WTC11 (cell line): ENCODE data around the gene SLC8A3. TPM values are rescaled to one million over a fixed set of nuclear protein-coding genes. Genes with fewer than 3 reads are reported as not detected.
A peak's percentile ranks its signal among the peaks of the same experiment; 100 is the strongest.

ENCODE experiments used
- ATAC-seq: fragments of 200-7000 bp; cut with Tn5 transposase; 2 replicates; pipeline ENCODE4 v1.10.0; 2021; ENCODE audit warnings: mild to moderate bottlenecking, moderate library complexity
- CTCF ChIA-PET: fragments of 300-600 bp; sonication (Branson Sonifier 250); formaldehyde crosslinking; loops from one replicate; lab custom pipeline; 2021; ENCODE audit warnings: antibody characterized with exemption; lab: Charles Lee
- POLR2A ChIA-PET: fragments of 350-600 bp; sonication (Branson Sonifier 250); formaldehyde crosslinking; loops from one replicate; lab custom pipeline; 2021; ENCODE audit warnings: antibody characterized with exemption; lab: Charles Lee
- DNase-seq: peaks from one replicate; pipeline ENCODE4 v3.0.0; 2021; ENCODE audit warnings: low spot score
- H3K27ac Mint-ChIP-seq: 2 replicates; pipeline ENCODE4 v1.8.0; 2021; ENCODE audit warnings: mixed read lengths
- H3K27me3 Mint-ChIP-seq: 2 replicates; pipeline ENCODE4 v1.8.0; 2021; ENCODE audit warnings: low read depth, mild to moderate bottlenecking, moderate library complexity, mixed read lengths
- H3K36me3 Mint-ChIP-seq: 2 replicates; pipeline ENCODE4 v1.8.0; 2021; ENCODE audit warnings: mixed read lengths
- H3K4me1 Mint-ChIP-seq: 2 replicates; pipeline ENCODE4 v1.8.0; 2022; ENCODE audit warnings: mixed read lengths
- H3K4me3 Mint-ChIP-seq: 2 replicates; pipeline ENCODE4 v1.8.0; 2021; ENCODE audit warnings: mild to moderate bottlenecking, moderate library complexity, mixed read lengths
- H3K9me3 Mint-ChIP-seq: 2 replicates; pipeline ENCODE4 v1.8.0; 2021; ENCODE audit warnings: mixed read lengths
- AFF4 ChIP-seq: sonication (generic); formaldehyde crosslinking; IDR thresholded peaks from 2 replicates; pipeline ENCODE4 v1.8.1; 2023; ENCODE audit warnings: mild to moderate bottlenecking, missing genetic modification reagents, borderline replicate concordance
- CREB1 ChIP-seq: sonication (generic); formaldehyde crosslinking; IDR thresholded peaks from 2 replicates; pipeline ENCODE4 v1.8.0; 2023; ENCODE audit warnings: mild to moderate bottlenecking, missing genetic modification reagents
- ELF4 ChIP-seq: sonication (generic); formaldehyde crosslinking; IDR thresholded peaks from 2 replicates; pipeline ENCODE4 v1.8.1; 2022; ENCODE audit warnings: low read depth, mild to moderate bottlenecking, moderate library complexity, missing genetic modification reagents
- FOXP1 ChIP-seq: sonication (generic); formaldehyde crosslinking; IDR thresholded peaks from 2 replicates; pipeline ENCODE4 v1.8.0; 2022; ENCODE audit warnings: missing genetic modification reagents, mild to moderate bottlenecking, moderate library complexity, borderline replicate concordance
- GTF2I ChIP-seq: fragments of 250-450 bp; sonication (Bioruptor Pico); conservative IDR thresholded peaks from 2 replicates; pipeline ENCODE4 v1.4.0; 2021; ENCODE audit warnings: mild to moderate bottlenecking
- KAT7 ChIP-seq: sonication (generic); formaldehyde crosslinking; IDR thresholded peaks from 2 replicates; pipeline ENCODE4 v1.8.1; 2023; ENCODE audit warnings: missing genetic modification reagents, mild to moderate bottlenecking, borderline replicate concordance
- OVOL2 ChIP-seq: fragments of 250-450 bp; sonication (Bioruptor Pico); IDR thresholded peaks from 2 replicates; pipeline ENCODE4 v1.9.0; 2021; ENCODE audit warnings: mild to moderate bottlenecking, borderline replicate concordance
- PRRX2 ChIP-seq: fragments of 250-450 bp; sonication (Bioruptor Pico); IDR thresholded peaks from 2 replicates; pipeline ENCODE4 v1.8.0; 2021; ENCODE audit warnings: mild to moderate bottlenecking
- ZBTB43 ChIP-seq: sonication (generic); formaldehyde crosslinking; IDR thresholded peaks from 2 replicates; pipeline ENCODE4 v1.8.1; 2023; ENCODE audit warnings: mild to moderate bottlenecking, missing genetic modification reagents
- ZNF396 ChIP-seq: fragments of 250-450 bp; sonication (Bioruptor Pico); IDR thresholded peaks from 2 replicates; pipeline ENCODE4 v1.8.0; 2021; ENCODE audit warnings: mild to moderate bottlenecking, moderate library complexity, borderline replicate concordance
- total RNA-seq: library from RNA; stranded (reverse); gene quantifications from 3 replicates; pipeline ENCODE4 v1.2.3, GENCODE V29; 2021
- TF ChIP-seq, protein P1 (sequence below): fragments of 250-450 bp; sonication (Bioruptor Pico); IDR thresholded peaks from 2 replicates; pipeline ENCODE4 v1.9.0; 2021; ENCODE audit warnings: mild to moderate bottlenecking, borderline replicate concordance
- TF ChIP-seq, protein P2 (sequence below): fragments of 200-600 bp; IDR thresholded peaks from 2 replicates; pipeline ENCODE4 v1.8.0; 2022; ENCODE audit warnings: antibody characterized with exemption

The SLC8A3 gene
- total RNA-seq, 1 experiment from 2014 or later, result 0.63 TPM

DNA sequence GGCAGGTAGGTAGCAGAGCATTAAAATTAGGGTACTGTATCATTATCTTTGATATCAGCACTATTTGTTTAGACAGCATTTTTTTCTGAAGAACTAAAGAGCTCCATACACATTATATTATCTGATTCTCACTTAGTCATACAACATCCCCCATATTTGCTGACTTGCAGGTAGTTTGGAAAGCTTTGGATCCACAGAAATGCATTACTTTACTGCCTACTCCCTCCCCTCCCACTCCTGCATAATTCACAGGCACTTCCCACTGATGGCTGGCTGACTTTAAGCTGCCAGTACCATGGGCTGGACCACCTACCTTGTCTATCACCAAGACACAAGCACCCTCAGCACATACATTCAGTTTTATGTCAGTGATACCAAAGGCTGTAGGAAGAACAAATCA lies 110.4 kb downstream of the SLC8A3 start (continued):
- TF ChIP-seq AFF4 (CRISPR knock-in tag) (no peak), ELF4 (CRISPR knock-in tag) (no peak), GTF2I (CRISPR knock-in tag) (no peak)
- TF ChIP-seq, protein P1, sequence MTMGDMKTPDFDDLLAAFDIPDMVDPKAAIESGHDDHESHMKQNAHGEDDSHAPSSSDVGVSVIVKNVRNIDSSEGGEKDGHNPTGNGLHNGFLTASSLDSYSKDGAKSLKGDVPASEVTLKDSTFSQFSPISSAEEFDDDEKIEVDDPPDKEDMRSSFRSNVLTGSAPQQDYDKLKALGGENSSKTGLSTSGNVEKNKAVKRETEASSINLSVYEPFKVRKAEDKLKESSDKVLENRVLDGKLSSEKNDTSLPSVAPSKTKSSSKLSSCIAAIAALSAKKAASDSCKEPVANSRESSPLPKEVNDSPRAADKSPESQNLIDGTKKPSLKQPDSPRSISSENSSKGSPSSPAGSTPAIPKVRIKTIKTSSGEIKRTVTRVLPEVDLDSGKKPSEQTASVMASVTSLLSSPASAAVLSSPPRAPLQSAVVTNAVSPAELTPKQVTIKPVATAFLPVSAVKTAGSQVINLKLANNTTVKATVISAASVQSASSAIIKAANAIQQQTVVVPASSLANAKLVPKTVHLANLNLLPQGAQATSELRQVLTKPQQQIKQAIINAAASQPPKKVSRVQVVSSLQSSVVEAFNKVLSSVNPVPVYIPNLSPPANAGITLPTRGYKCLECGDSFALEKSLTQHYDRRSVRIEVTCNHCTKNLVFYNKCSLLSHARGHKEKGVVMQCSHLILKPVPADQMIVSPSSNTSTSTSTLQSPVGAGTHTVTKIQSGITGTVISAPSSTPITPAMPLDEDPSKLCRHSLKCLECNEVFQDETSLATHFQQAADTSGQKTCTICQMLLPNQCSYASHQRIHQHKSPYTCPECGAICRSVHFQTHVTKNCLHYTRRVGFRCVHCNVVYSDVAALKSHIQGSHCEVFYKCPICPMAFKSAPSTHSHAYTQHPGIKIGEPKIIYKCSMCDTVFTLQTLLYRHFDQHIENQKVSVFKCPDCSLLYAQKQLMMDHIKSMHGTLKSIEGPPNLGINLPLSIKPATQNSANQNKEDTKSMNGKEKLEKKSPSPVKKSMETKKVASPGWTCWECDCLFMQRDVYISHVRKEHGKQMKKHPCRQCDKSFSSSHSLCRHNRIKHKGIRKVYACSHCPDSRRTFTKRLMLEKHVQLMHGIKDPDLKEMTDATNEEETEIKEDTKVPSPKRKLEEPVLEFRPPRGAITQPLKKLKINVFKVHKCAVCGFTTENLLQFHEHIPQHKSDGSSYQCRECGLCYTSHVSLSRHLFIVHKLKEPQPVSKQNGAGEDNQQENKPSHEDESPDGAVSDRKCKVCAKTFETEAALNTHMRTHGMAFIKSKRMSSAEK (CRISPR knock-in tag), result no peak

GRCh38 chr14:70077720-70078119 lies 111.0 kb downstream of the SLC8A3 start:
- peaks cover 3% of the 10 kb centered on the region; the same call in 1 of the 2 replicates for H3K27me3 Mint-ChIP-seq
- H3K36me3 Mint-ChIP-seq, result no peaks in the 10 kb centered on the region
- peaks cover 18% of the 10 kb centered on the region for H3K4me1 Mint-ChIP-seq
- CTCF ChIA-PET, result no interaction called here
- DNase-seq, result no peak
- no peaks in the 10 kb centered on the region for H3K9me3 Mint-ChIP-seq
- no peak overlapping the region for H3K27ac Mint-ChIP-seq
- POLR2A ChIA-PET, result no interaction called here
- H3K4me3 Mint-ChIP-seq, result no peak overlapping the region
- TF ChIP-seq KAT7 (no peak), ZNF396 (CRISPR knock-in tag) (no peak)
- ATAC-seq, result no peak

GRCh38 chr14:70077005-70077404 lies 111.7 kb downstream of the SLC8A3 start:
- POLR2A ChIA-PET, result no interaction called here
- H3K4me3 Mint-ChIP-seq, result no peak overlapping the region
- H3K4me1 Mint-ChIP-seq, result peaks cover 18% of the 10 kb centered on the region
- CTCF ChIA-PET, result no interaction called here
- H3K27me3 Mint-ChIP-seq, result peaks cover 3% of the 10 kb centered on the region; the same call in 1 of the 2 replicates
- H3K36me3 Mint-ChIP-seq, result no peaks in the 10 kb centered on the region
- H3K9me3 Mint-ChIP-seq, result no peaks in the 10 kb centered on the region
- DNase-seq (no peak), ATAC-seq (no peak)
- no peak overlapping the region for H3K27ac Mint-ChIP-seq
- no peak for TF ChIP-seq PRRX2 (CRISPR knock-in tag)
- TF ChIP-seq ZBTB43 (CRISPR knock-in tag), result no peak
- no peak for TF ChIP-seq OVOL2
- TF ChIP-seq, all 79 proteins: peak for 0

DNA sequence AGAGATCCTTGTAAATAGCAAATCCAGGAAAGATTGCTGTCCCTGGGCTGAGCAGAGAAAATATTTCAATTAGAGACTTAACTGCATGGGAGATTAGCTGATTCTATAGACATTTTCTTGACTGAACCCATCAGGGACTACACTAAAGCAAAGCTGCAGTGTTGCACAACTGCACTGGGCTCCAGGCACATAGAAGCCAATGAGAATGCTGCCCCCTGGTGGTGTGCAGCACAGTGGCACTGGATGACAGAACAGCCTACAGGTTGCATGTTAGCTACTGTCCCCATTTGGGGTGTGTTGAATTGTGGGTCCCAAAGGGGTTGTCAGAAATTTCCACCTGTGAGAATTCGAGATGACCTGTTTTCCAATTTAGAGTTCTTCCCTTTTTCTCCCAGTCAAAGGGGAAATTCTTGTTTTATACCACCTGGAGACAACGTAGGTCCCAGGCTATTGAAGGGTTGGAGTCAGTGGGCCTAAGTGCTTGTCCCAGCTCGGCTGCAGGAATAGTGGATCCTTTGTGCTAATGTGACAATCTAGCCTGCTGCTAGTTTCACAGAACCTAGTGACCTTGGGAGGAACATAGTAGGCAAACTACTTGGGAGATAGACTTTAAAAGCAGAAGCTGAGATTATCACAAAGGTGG lies 114.7 kb downstream of the SLC8A3 start:
- Mint-ChIP-seq H3K36me3 (no peaks in the 10 kb centered on the region), H3K27ac (no peak overlapping the region), H3K27me3 (no peaks in the 10 kb centered on the region), H3K4me1 (peaks cover 18% of the 10 kb centered on the region), H3K9me3 (no peaks in the 10 kb centered on the region), H3K4me3 (no peak overlapping the region)
- DNase-seq, result peak; percentile 80
- ATAC-seq, result peak; percentile 94
- POLR2A ChIA-PET, result no interaction called here
- CTCF ChIA-PET, result interaction anchor here (0.5 to 3.2 kb wide), 49 partner anchors 9 to 976 kb away, joined by 3 to 49 read pairs (median 4); partner anchors contain the start of genes SLC8A3 and SMOC1
- TF ChIP-seq FOXP1 (no peak), CREB1 (CRISPR knock-in tag) (no peak)
- TF ChIP-seq, protein P2, sequence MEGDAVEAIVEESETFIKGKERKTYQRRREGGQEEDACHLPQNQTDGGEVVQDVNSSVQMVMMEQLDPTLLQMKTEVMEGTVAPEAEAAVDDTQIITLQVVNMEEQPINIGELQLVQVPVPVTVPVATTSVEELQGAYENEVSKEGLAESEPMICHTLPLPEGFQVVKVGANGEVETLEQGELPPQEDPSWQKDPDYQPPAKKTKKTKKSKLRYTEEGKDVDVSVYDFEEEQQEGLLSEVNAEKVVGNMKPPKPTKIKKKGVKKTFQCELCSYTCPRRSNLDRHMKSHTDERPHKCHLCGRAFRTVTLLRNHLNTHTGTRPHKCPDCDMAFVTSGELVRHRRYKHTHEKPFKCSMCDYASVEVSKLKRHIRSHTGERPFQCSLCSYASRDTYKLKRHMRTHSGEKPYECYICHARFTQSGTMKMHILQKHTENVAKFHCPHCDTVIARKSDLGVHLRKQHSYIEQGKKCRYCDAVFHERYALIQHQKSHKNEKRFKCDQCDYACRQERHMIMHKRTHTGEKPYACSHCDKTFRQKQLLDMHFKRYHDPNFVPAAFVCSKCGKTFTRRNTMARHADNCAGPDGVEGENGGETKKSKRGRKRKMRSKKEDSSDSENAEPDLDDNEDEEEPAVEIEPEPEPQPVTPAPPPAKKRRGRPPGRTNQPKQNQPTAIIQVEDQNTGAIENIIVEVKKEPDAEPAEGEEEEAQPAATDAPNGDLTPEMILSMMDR, result peak; percentile 93
- TF ChIP-seq, protein P1 (CRISPR knock-in tag), result no peak
